ENCODE results near the gene TLN1.

DNA sequence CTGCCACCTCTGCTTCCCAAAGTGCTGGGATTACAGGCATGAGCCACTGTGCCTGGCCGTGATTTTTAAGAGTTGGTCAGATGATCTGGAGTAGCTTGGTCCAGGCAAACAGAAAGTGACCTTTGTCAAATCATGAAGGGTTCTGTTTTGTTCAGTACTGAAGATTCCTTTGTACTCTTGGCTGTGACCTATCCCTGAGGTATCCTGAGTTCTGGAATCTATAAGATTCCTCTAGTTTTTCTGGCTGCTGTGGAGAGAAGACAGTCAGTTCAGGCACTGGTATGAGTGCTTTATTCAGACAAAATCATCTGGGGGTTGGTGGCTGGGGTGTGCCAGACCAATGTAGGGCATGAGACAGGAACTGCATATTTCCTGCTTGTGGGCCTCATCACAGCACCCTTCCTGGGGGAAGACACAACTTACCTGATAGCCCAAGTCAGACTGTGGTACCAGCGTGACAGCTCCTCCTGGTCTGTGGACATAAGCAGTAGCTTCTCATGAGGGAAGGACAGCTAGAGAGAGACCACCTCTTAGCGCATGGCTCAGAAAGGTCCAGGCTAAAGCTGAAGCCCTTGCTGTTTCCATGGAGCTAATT, 70.1 kb downstream of the TLN1 start:
- no peak for TF ChIP-seq POLR2A (IDR thresholded peaks at IDR 0.05)
- TF ChIP-seq, protein P1, sequence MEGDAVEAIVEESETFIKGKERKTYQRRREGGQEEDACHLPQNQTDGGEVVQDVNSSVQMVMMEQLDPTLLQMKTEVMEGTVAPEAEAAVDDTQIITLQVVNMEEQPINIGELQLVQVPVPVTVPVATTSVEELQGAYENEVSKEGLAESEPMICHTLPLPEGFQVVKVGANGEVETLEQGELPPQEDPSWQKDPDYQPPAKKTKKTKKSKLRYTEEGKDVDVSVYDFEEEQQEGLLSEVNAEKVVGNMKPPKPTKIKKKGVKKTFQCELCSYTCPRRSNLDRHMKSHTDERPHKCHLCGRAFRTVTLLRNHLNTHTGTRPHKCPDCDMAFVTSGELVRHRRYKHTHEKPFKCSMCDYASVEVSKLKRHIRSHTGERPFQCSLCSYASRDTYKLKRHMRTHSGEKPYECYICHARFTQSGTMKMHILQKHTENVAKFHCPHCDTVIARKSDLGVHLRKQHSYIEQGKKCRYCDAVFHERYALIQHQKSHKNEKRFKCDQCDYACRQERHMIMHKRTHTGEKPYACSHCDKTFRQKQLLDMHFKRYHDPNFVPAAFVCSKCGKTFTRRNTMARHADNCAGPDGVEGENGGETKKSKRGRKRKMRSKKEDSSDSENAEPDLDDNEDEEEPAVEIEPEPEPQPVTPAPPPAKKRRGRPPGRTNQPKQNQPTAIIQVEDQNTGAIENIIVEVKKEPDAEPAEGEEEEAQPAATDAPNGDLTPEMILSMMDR (IDR thresholded peaks at IDR 0.05 in 4 of 5, conservative IDR thresholded peaks at IDR 0.05 in 1 of 5), result no peak

All from gastrocnemius medialis (tissue), 4 donors.